GM19023 (cell line): ENCODE data around the gene TSPAN18.

Experiments used
- ATAC-seq: cut with Tn5 transposase; IDR thresholded peaks from one replicate; pipeline ENCODE4 v1.9.1; 2021; ENCODE audit warnings: mild to moderate bottlenecking, moderate library complexity; ENCODE audit not compliant: unreplicated experiment

The TSPAN18 gene

DNA sequence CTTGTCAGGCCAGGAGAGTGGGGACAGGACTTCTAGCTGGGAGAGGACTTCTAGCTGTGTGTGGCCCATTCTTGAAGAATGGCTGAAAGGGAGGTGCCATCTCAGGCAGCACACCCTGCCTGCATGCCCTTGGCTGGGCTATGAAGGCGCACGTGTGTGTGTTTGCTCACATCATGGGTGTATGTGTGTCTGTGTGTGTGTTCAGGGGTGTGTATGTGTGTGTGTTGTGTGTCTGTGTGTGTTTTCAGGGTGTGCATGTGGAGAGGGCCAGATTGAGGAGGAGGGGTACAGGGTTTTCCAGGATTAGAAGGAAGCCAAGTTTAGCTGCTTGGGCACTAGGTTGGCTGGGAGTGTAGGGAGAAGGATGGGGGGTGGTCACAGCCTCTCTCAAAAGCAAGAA, 207.3 kb downstream of the TSPAN18 start:
- no peak for ATAC-seq

DNA sequence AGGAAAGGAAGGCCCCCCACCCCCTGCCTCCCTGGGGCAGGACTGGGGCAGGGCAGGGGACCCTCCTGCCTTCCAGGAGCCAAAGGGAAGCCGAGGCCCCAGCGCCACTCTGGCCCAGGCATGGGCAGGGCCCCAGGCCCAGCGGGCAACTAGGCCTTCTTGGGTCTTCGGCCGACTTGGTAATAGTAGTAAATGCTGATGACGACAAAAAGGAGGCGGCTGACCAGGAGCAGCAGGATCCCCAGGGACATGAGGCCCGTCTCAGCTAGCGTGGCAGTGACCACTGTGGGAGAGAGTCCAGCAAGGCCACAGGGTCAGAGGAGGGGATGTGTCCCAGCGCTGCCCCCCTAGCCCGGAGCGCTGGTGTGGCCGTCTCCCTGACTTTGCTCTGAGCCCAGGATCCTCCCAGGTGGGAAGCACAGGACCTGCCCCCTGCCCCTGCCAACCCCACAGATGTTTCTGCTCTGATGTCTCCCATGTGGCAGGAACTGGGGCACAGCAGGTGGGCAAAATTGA, 208.0 kb downstream of the TSPAN18 start:
- no peak for ATAC-seq

DNA sequence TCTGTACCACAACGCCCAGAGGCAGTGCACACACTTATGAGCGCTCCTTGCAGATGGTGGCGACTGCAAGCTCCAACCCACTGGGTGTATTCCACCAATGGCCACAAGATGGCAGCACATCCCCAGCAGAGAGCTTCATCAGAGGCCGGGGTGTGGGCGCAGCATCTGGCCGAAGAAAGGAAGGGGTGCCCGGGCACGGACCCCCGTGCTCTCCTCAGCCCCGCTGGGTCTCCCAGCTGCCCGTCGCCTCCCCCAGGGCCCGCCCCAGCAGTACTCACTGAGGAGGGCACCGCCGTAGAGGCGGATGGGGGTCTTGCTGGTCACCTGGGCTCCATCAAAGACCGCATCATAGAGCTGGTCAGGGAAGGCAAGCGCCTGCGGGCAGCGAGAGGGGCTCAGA, 209.8 kb downstream of the TSPAN18 start:
- no peak for ATAC-seq

DNA sequence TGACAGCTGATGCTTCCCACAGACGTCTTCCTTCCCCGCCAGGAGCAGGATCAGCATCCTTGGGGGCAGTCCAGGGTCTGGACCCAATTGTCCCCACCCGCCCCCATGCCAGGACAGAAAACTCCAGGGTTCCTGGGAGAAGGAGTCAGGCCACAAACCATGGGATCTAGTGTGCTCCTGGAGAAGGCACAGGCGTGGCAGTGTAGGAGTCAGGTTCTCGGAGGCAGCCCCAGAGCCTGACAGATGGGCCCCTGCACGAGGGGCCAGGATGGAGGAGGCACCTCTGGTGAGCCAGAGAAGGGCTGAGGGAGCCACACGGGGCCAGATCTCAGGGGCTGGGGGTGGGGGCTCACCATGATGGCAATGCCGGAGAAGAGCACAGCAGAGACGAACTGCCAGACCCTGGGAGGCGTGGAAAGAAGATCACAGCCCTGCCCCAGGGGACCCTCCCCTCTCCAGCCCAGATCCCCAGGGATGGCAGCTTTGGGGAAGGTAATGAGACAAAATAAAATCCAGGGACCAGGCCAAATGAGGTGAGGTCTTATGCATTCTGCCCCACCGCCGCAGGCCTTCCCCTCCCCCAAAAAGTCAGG, 210.3 kb downstream of the TSPAN18 start:
- ATAC-seq = no peak

- ATAC-seq = no peak
Observed at GRCh38 chr11:44938066-44938691, 211.4 kb downstream of the TSPAN18 start.

- ATAC-seq = no peak
Observed at GRCh38 chr11:44939673-44940395, 213.1 kb downstream of the TSPAN18 start.

DNA sequence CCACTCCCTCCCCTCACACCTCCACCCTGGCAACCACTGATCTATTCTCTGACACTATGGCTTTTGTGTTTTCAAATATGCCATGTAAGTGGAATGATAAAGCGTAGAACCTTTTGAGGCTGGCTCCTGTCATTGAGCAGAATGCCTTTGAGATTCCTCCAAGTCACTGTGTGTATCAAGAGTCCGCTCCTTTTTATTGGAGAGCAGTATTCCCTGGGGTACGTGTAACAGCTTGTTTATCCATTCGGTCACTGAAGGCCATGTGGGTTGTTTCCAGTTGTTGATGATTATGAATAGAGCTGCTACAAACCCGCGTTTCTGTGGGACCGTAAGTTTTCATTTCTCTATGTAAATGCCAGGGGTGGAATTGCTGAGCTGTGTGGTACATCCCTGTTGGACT, 213.6 kb downstream of the TSPAN18 start:
- ATAC-seq = no peak

- ATAC-seq = no peak
Observed at GRCh38 chr11:44940835-44941234, 214.1 kb downstream of the TSPAN18 start.

GRCh38 chr11:44941259-44942021, 214.7 kb downstream of the TSPAN18 start:
- no peak for ATAC-seq

GRCh38 chr11:44942029-44942955, 215.5 kb downstream of the TSPAN18 start:
- no peak for ATAC-seq

GRCh38 chr11:44943118-44943517, 216.4 kb downstream of the TSPAN18 start:
- ATAC-seq = no peak

DNA sequence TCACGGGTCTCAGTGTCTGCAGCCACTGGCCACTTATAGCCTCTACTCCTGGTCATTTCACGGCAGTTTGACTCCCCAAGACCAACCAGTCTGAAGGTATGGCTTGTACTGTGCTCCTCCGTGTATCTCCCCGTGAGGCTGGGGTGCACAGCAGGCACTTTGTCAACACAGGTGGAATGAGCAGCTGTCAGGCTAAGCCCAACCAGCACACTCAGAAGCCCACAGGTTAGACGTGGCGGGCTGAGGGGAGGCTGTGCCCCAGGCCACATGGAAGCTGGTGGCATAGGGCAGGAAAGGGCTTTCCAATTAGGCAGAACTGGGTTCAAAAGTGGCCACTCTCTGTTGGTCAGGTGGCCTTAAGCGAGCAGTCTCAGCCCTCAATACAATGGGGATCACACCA, 216.9 kb downstream of the TSPAN18 start:
- no peak for ATAC-seq

DNA sequence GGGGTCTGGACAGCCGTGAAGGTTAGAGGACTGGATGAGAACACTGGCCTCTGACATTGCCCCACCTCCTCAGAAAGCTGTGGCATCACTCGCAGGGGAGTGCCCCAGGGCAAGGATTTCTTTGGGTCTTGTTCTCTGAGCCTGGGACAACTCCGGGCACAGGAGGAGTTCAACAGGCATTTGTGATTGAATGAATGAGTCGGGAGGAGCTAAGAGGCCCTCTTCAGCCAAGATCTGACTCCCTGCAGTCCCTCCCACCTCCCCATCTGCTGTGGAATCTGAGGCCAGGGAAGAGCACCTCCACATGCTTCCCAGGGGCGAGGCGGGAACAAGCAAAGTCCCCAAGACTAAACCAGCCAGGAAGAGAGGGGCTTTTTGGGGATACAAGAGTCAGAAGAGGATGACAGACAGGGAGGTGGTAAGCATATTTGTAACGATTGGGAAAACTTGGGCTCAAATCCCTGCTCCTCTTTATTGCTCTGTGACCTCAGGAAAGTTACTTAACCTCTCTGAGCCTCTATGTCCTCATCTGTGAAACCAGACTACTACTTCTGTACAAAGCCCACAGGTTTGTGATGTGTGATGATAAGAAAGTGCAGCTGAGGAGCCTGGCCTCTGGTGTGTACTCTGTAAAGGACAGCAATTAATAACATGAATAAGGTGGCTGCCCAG, 217.6 kb downstream of the TSPAN18 start:
- no peak for ATAC-seq

DNA sequence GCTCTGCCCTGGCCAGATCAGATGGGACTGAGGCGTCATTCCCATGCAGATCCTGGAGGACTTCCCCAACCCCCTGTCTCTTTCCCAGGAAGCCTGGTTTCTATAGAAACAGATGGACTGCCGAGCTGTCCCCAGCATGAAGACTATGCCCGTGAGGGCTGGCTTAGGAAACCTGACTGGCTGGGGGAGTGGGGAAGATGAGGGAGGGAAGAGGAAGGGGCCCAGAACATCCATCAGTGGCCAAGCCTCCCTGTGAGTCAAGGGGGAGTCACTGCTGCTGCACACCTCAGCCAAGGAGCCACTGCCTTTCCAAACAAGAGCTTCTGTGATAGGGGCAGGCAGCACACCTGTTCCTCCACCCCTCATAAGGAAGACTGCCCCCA, 218.1 kb downstream of the TSPAN18 start:
- no peak for ATAC-seq

- ATAC-seq = no peak
Observed at GRCh38 chr11:44945666-44946065, 218.9 kb downstream of the TSPAN18 start.

GRCh38 chr11:44946263-44946662, 219.5 kb downstream of the TSPAN18 start:
- no peak for ATAC-seq

DNA sequence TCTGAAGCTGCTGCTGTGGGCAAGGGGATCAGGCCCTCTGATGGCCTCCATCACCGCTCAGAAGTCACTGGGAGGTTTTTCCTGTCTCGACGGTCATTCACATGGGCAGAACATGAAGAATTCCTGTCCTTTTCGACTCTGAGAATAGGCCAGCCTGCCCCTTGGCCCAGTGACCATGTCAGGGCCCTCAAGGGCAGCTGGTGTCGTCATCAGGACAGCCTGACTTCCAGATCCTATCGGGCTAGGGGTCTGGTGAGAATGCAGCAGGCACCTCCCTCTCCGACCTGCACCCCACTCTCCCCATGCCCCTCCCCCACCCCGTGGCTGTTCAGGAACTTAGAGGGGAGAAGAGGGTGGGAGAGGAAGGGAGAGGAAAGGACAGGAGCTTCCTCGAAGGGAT, 220.4 kb downstream of the TSPAN18 start:
- ATAC-seq = no peak

- ATAC-seq = no peak
Observed at GRCh38 chr11:44948155-44948554, 221.4 kb downstream of the TSPAN18 start.

DNA sequence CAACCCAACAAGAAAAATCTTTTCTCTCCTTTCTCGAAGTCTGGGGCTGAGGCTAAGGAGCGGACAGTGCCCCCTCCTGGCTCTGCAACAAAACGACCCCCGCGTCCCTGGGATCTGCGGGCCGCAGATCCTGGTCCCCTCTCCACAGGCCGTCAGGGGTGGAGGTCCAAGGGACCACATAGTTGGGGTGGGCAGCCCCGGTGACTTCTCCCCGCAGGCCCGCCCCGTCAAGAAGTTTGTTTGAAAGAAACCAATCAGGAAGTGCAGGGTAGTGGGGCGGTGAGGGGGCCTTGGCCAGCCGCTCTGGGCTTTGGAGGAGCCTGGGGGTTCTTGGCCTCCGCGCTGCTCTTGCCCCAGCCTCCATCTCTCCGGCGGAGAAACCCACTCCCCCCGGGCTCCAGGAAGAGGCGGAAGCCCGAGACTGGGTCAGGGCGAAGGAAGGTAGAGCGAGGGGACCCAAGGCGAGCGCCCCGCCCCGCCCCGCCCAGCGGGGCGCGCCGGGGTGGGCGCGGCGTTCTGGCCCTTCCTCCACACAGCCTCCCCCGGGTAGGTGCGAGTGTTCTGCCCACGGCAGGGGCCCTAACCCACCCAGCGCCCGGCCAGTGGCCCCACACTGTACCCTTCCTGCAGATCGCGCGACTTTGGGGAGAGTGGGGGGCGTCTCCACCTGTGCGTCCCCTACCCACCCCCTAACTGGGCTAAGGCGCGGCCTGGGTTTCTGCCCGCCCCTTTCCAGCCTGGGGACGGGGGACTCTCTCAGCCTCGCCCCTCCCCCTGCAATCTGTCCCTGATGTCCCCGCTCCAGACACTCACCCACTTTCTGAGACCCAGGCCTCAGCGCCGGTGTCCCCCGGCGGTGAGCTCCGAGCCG, 222.6 kb downstream of the TSPAN18 start:
- no peak for ATAC-seq
